Lower leg skin (tissue), 3 donors: ENCODE data around the gene ANK3.

ENCODE experiments used
- CTCF ChIP-seq, 3 donors: fragments of 450-650 bp; IDR thresholded peaks; one replicate each; pipeline ENCODE4 v1.5.1; 2016; ENCODE audit warnings: antibody characterized with exemption in 3 of 3, mild to moderate bottlenecking in 3 of 3, moderate library complexity in 2 of 3
- POLR2A ChIP-seq, 2 donors: fragments of 450-650 bp; IDR thresholded peaks; one replicate each; pipeline ENCODE4 v1.6.1; 2016 to 2017; ENCODE audit warnings: antibody characterized with exemption in 2 of 2, mild to moderate bottlenecking in 1 of 2, moderate library complexity in 1 of 2

DNA sequence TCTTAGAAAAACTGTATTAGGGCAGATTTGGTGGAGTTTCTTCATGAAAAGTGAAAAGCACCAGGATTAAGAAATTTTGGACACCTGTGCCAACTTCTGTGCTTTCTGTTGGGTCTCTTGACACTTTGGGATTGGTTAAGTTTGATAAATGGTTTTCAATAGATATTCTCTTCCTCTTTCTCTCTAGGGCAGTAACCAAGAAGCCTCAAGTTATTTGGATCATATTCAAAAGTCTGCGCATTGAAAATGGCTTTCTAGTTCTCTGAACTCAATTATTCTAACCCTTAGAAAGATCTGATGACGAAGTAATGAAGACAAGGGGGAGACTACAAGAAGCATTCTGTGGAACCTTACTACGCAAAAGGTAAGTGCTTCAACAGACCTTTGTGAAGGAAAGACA, 339.3 kb downstream of the ANK3 start:
- no peak for TF ChIP-seq CTCF (IDR thresholded peaks at IDR 0.05)
- TF ChIP-seq POLR2A (IDR thresholded peaks at IDR 0.05) = no peak
